HL-60 (cell line): ENCODE data around the gene MAP3K5.

Experiments used
- GABPA ChIP-seq: IDR thresholded peaks from 2 replicates; pipeline ENCODE4 v1.6.1; 2012; ENCODE audit warnings: low read depth
- POLR2AphosphoS5 ChIP-seq: IDR thresholded peaks from 2 replicates; pipeline ENCODE4 v1.6.1; 2012; ENCODE audit warnings: low read depth
- TF ChIP-seq, protein P1 (sequence below): IDR thresholded peaks from one replicate; pipeline ENCODE4 v1.5.1; 2011; ENCODE audit warnings: low read length, control low read depth, inconsistent platforms; ENCODE audit not compliant: insufficient read depth
- TF ChIP-seq, protein P2 (sequence below): IDR thresholded peaks from 2 replicates; pipeline ENCODE4 v1.6.1; 2012; ENCODE audit warnings: low read depth; ENCODE audit not compliant: insufficient replicate concordance

DNA sequence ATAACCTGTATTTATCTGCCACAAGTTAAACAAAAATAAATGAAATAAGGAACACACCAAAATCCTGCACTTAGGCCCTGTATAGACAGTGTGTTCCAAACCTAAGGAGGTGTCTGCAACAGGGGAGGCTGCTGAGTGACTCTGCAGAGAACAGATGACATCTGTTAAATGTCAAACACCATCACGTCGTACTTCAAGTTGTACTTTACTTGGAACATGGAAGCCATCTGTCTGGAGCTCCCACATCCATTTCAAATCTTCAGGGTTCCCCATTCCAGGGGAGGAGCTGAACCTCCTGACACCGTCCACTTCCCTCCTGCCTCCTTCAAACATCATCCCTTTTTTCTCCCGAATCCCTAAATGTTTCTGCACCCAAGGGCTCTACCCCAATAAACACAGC is 240.2 kb downstream of the MAP3K5 start:
- TF ChIP-seq, protein P1, sequence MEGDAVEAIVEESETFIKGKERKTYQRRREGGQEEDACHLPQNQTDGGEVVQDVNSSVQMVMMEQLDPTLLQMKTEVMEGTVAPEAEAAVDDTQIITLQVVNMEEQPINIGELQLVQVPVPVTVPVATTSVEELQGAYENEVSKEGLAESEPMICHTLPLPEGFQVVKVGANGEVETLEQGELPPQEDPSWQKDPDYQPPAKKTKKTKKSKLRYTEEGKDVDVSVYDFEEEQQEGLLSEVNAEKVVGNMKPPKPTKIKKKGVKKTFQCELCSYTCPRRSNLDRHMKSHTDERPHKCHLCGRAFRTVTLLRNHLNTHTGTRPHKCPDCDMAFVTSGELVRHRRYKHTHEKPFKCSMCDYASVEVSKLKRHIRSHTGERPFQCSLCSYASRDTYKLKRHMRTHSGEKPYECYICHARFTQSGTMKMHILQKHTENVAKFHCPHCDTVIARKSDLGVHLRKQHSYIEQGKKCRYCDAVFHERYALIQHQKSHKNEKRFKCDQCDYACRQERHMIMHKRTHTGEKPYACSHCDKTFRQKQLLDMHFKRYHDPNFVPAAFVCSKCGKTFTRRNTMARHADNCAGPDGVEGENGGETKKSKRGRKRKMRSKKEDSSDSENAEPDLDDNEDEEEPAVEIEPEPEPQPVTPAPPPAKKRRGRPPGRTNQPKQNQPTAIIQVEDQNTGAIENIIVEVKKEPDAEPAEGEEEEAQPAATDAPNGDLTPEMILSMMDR, result no peak
- no peak for TF ChIP-seq POLR2AphosphoS5
- TF ChIP-seq, protein P2, sequence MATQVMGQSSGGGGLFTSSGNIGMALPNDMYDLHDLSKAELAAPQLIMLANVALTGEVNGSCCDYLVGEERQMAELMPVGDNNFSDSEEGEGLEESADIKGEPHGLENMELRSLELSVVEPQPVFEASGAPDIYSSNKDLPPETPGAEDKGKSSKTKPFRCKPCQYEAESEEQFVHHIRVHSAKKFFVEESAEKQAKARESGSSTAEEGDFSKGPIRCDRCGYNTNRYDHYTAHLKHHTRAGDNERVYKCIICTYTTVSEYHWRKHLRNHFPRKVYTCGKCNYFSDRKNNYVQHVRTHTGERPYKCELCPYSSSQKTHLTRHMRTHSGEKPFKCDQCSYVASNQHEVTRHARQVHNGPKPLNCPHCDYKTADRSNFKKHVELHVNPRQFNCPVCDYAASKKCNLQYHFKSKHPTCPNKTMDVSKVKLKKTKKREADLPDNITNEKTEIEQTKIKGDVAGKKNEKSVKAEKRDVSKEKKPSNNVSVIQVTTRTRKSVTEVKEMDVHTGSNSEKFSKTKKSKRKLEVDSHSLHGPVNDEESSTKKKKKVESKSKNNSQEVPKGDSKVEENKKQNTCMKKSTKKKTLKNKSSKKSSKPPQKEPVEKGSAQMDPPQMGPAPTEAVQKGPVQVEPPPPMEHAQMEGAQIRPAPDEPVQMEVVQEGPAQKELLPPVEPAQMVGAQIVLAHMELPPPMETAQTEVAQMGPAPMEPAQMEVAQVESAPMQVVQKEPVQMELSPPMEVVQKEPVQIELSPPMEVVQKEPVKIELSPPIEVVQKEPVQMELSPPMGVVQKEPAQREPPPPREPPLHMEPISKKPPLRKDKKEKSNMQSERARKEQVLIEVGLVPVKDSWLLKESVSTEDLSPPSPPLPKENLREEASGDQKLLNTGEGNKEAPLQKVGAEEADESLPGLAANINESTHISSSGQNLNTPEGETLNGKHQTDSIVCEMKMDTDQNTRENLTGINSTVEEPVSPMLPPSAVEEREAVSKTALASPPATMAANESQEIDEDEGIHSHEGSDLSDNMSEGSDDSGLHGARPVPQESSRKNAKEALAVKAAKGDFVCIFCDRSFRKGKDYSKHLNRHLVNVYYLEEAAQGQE, result no peak
- TF ChIP-seq GABPA, result no peak
